GM12873 (cell line): Measurements from ENCODE around the gene SLC39A2.

ENCODE experiments used
- CTCF ChIP-seq: IDR thresholded peaks from 2 replicates; pipeline ENCODE4 v1.5.1; 2012; ENCODE audit warnings: low read depth, mild to moderate bottlenecking, moderate library complexity, low read length, control low read depth; ENCODE audit not compliant: insufficient read depth; ENCODE audit errors: missing control alignments

The SLC39A2 gene

GRCh38 chr14:21024585-21025370 is 25.7 kb downstream of the SLC39A2 start, which contains the start of gene NDRG2:
Gene NDRG2 (minus strand): TSS chr14:21025061. CDS start chr14:21023315, 1,746 bp downstream.
- no peak for TF ChIP-seq CTCF

GRCh38 chr14:21025371-21026273 is 26.5 kb downstream of the SLC39A2 start:
- no peak for TF ChIP-seq CTCF

- no peak for TF ChIP-seq CTCF
Observed at GRCh38 chr14:21026274-21026987, 27.3 kb downstream of the SLC39A2 start.

- TF ChIP-seq CTCF: no peak
Observed at GRCh38 chr14:21026988-21027315, 27.9 kb downstream of the SLC39A2 start.

GRCh38 chr14:21029917-21030316 is 30.8 kb downstream of the SLC39A2 start, which contains the start of gene TPPP2:
Gene TPPP2 (plus strand): TSS chr14:21030217. CDS start chr14:21030582, 365 bp downstream.
- no peak for TF ChIP-seq CTCF

GRCh38 chr14:21030531-21030930 is 31.4 kb downstream of the SLC39A2 start:
- no peak for TF ChIP-seq CTCF
